NCI-H1092 treated with DMSO at 0.1 percent for 48 hours (cell line): Measurements from ENCODE around the gene NMD3.
"Not testable (repeated sequence)": the region's sequence is repeated elsewhere in the genome, so short reads cannot be mapped to it uniquely, and the experiment has no call there.

Experiments used
- DNase-seq: peaks from one replicate; lab custom pipeline; 2025; lab: John Stamatoyannopoulos, UW

The NMD3 gene

DNA sequence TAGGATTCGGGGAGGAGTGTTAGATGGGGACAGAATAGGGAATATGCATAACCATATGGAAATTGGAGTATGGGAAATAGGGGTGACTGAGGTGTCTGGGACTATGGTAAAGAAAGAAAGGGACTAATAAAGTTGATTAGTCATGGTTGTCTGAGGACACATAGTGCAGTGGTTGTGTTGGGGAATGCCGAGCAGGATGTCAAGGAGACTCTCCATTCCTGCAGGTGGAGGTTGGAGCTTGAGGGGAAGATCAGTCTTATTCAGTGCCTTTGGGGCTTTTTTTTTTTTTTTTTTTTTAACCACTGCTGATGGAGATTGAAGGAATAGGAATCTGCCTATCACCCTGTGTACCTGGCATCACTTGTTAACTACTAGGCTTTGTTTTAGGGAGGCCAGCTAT is 10.8 kb downstream of the NMD3 start:
- DNase-seq = no peak

DNA sequence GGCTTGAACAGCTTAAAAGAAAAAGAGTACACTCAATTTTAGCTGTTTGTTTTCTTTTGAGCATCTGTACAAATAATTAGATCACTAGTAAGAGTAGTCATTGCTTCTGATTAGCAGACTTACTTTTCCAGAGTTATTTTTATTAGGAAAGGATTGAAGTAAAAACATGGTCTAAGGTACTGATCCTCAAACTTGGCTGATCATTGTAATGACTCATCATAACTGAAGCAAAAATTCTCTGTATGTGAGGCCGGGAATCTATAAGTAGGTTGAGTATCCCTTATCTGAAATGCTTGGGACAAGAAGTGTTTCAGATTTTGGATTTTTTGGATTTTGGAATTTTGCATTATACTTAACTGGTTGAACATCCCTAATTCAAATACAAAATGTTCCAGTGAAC is 12.4 kb downstream of the NMD3 start:
- DNase-seq = no peak

DNA sequence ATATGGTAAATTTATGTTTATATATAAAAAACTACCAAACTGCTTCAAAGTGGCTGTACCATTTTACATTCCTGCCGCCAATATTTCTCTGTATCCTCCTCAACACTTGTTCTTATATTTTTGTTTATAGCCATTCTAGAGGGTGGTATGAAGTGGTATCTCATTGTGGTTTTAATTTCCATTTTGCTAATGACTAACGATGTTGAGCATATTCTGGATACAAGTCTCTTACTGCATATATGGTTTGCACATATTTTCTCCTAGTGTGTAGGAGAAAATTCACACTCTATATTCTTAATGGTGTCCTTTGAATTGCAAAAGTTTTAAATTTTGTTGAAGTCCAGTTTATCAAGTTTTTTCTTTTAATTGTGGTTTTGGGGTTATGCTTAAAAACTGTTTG is 15.1 kb downstream of the NMD3 start:
- DNase-seq = no peak

DNA sequence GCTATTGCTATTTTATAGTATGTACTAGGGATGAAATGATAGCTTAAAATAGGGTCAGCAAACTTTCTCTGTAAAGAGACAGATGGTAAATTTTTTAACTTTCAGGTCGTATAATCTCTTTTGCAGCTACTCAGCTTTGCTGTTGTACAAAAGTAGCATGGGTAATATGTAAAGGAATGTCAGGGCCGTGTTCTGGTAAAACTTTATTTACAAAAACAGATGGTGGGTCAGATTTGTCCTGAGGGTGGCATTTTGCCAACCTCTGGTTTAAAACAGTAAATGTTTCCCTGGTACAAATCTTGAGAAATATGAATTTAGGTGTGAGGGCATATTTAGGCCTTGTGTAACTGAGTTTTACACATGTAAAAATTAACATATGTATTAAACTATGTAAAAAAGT is 18.6 kb downstream of the NMD3 start:
- no peak for DNase-seq

DNA sequence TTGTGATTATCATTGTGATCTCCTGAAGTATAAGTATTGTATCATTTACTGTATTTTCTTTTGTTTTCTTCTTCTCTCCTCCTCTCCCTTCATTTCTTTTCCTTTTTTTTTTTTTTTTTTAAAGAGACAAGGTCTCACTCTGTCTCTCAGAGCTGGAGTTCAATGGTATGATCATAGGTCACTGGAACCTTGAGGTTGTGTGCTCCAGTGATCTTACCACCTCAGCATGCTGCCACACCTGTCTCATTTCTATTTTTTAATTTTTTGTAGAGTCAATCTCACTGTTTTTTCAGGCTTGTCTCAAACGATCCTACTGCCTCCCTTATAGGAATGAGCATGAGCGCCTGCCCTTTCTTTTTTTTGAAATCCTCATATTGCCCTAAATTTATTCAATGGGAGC is 23.4 kb downstream of the NMD3 start:
- no peak for DNase-seq

GRCh38 chr3:161247049-161247448 is 25.9 kb downstream of the NMD3 start:
- DNase-seq = no peak

- no peak for DNase-seq
Measured at GRCh38 chr3:161250116-161250515, 29.0 kb downstream of the NMD3 start.

DNA sequence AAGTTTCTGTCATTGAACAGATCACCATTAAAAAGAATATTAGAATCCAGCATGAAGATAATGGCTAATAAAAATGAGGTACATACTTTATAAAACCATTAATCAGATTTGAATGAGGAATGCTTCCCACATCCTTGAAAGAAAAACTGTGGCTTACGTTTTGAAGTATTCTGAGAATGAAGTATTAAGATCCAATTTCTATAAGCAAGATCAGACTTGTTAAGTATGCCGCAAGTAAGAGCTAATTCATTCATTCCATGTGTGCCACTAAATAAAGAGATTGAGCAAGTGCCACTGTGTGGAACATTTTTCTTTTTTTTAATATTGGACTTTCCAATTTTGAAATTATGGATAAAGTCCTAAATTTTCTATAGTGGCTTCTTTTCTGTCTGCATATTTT is 30.6 kb downstream of the NMD3 start:
- DNase-seq = no peak

- no peak for DNase-seq
Measured at GRCh38 chr3:161252143-161252542, 31.0 kb downstream of the NMD3 start.

- no peak for DNase-seq
Measured at GRCh38 chr3:161253711-161254110, 32.6 kb downstream of the NMD3 start.

GRCh38 chr3:161254861-161255260 is 33.8 kb downstream of the NMD3 start:
- DNase-seq = no peak

DNA sequence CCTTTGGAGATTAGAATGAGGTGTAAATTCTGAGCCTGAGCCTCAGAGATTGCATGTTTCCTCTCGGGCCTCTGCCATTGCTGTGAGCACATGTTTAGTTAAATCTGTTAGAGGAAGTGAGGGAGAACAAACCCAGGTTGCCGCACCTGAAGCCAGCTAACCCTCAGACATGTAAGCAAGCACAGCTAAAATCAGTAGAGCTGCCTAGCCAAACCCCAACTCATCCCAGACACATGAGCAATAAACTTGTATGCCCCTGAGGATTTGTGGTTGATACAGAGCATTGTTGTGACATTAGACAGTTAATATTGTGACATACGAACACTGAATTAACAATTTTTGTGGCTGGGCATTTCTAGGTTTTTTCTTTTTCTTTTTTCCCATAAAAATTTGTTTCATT is 41.9 kb downstream of the NMD3 start:
- no peak for DNase-seq

DNA sequence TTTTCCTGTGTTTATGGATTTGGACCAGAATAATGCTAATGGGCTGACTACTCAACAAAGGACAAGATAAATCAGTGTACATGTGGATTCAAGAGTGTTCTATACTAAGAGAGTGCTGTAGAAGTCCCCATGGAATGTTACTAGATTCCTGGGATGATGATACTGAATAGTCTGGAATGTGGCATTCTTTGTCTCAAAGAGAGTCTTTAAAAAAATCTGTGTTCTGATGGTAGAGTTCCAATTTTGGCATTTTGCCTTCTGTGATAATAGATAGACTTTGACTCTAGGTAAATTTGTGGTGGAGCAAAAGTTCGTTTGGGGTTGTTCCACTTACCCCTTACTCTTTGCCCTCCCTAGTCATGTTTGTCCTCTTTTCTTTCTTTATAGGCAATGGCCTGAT is 43.7 kb downstream of the NMD3 start:
- no peak for DNase-seq

DNA sequence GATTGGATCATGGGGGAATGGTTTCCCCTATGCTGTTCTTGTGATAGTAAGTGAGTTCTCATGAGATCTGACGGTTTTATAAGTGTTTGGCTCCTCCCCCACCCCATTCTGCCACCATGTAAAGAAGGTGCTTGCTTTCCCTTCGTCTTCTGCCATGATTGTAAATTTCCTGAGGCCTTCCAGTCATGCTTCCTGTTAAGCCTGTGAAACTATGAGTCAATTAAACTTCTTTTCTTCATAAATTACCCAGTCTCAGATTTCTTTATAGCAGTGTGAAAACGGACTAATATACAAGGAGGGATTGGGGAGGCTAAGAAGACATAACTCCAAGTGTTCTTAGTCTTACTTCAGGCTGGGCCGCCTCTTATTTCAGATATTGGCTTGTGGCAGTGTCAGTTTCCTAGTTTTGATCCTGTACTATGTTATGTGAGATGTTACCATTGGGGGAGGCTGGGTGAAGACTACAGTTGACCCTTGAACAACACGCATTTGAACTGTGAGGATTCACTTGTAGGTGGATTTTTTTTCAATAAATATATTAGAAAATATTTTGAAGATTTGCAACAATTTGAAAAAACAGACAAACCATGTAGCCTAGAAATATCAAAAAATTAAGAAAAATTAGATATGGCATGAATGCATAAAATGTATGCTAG is 44.9 kb downstream of the NMD3 start:
- no peak for DNase-seq

- no peak for DNase-seq
Measured at GRCh38 chr3:161266731-161267150, 45.6 kb downstream of the NMD3 start.

DNA sequence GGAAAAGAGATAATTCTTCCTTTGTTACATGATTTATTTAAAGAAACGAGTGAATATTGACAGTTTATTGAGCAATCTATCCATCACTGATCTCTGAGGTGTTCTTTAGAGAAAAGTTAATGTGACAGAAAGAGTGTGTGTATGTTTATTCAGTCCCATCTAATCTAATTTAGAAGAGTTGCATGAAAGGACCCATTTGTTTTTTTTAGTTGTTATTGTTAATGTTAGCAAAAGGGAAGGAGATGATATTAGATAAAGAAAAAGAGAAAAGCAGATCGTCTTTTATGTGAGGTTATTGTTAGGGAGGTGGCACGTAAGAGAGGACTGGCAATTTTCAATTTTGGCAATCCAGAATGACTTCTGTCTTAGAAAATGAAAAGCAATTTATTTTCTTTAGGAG is 46.5 kb downstream of the NMD3 start:
- DNase-seq = no peak

- DNase-seq = no peak
Measured at GRCh38 chr3:161268601-161269000, 47.5 kb downstream of the NMD3 start.

GRCh38 chr3:161270991-161271390 is 49.9 kb downstream of the NMD3 start:
- DNase-seq = no peak

DNA sequence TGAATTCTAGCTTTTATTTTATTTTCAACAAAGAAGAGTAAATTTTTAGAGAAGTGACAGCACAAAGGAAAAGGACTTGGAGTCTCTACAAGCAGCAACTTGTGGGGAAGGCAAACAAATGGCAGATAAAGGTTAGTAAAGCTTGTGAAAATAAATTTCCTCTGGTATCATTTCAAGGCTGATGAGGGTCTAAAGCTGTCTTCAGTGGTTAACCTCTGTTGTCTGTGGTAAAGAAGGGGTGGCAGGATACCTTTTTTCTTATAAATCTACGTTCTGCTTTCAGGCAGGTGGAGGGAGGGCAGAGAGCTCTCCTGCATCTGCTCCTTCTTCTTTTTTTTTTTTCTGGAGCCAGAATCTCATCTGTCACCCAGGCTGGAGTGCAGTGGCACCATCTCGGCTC is 50.5 kb downstream of the NMD3 start:
- no peak for DNase-seq

DNA sequence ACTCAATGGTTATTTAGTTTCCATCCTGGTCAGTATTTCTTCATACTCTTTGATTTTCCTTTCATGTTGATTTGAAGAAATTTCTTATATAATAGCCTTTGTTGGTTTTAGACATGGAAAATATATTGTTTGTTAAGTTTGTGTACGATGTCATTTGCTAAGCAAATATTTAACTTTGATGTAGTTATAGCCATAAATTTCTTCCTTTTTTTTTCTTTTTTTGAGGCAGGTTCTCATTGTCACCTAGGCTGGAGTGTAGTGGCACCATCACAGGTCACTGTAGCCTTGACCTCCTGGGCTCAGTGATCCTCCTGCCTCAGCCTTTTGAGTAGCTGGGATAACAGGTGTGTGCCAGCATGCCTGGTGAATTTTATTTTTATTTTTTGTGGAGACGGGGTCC is 51.4 kb downstream of the NMD3 start:
- DNase-seq = no peak

- peak; percentile 35 for DNase-seq
Measured at GRCh38 chr3:161273589-161274218, 52.6 kb downstream of the NMD3 start.

GRCh38 chr3:161274691-161275298 is 53.7 kb downstream of the NMD3 start:
- peak; percentile 26 for DNase-seq

GRCh38 chr3:161275919-161276318 is 54.8 kb downstream of the NMD3 start:
- DNase-seq = no peak

DNA sequence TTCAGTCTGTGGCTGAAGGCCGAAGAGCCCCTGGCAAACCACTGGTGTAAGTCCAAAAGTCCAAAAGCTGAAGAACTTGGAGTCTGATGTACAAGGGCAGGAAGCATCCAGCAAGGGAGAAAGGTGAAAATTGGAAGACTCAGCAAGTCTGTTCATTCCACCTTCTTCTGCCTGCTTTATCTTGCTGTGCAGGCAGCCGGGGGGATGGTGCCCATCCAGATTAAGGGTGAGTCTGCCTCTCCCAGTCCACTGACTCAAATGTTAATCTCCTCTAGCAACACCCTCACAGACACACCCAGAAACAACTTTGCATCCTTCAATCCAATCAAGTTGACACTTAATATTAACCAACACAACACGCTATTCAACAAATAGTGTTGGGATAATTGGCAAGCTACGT is 61.3 kb downstream of the NMD3 start:
- DNase-seq = not testable (repeated sequence)
